ENCODE data around the gene GFY.

- TF ChIP-seq EZH2phosphoT487 (IDR thresholded peaks at IDR 0.05; ENCODE audit: low read length) (no peak), CTCF (IDR thresholded peaks at IDR 0.05; ENCODE audit: low read length) (no peak)
Measured at GRCh38 chr19:49442354-49442753, 17.2 kb downstream of the GFY start.
